Measurements from ENCODE around the gene UTS2R.
"Not testable (repeated sequence)": the region's sequence is repeated elsewhere in the genome, so short reads cannot be mapped to it uniquely, and the experiment has no call there.

UTS2R gene

DNA sequence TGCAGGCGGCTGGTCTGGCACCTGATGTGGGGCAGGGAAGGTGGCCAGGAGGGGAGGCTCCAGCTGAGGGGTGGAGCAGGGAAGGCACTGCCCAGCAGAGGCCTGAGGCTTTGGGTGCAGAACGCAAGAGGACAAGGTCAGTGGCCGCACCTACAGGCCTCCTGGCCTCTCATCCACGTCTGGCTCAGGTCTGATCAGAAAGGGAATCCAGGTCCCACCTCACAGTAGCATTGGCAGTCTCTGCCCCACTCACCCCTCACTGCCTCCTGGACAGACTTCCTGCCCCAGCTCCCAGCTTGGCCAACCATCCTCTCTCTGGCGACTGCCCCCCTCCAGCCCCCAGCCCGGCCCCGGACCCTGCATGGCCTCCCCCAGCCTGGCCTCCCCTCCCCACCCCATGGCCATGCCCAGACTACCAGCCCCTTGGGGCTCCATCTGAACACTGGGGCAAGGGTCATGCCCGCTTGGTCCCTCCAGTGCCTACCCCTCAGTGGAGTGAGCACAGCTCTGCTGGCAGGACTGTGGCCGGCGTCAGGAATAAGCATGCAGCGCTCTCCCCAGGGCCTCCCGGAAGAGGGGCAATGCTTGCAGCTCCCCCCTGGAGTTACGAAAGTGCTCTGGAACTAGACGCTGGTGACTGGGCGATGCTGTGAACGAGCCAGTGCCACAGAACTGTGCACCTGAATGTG is 4.6 kb downstream of the UTS2R start:
- DNase-seq: no peak

DNA sequence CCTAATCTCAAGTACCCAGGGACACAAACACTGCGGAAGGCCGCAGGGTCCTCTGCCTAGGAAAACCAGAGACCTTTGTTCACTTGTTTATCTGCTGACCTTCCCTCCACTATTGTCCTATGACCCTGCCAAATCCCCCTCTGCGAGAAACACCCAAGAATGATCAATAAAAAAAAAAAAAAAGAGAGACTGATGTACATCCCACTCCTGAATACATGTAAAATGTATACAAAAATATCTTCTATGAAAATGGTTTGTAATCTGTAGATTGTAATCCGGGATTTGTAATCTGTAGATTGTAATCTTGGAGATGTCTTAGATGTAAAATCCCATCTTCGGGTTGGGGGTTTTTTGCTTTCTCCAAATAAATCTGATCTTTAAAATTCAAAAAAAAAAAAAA is 5.7 kb downstream of the UTS2R start:
- not testable (repeated sequence) for DNase-seq

DNA sequence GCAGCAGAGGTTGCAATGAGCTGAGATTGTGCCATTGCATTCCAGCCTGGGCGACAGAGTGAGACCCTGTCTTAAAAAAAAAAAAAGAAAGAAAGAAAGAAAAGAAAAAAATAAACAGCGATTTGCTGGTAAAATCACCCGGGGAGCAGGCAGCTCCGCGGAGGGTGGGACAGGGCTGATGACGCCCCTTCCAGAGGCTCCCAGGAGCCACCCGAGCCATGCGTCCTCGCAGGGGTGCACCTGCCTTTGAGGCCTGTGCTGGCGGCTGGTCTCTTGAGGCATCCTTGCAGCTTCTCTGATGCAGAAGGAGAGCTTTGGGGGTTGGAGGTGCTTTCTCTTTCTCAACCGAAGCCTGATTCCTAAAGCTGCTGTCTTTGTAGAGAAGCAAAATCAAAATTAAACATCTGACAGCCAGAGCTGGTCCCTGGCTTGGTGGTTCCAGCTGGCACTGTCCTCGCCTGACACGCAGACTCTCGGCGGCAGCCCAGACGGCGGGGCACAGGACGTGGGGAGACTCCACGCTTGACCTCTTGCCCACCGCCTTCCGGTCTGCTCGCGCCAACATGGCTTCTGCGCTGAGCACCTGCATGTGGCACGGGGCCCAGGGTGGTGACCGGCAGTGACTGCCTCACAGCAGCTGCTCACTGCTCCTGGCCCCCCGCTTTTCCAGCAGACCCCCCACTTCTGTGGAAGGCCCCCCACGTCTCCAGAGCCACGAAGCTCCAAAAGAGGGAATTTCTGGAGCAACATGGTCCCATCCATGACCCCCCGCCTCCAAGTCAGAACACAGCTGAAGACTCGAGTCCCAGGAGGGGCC is 6.6 kb downstream of the UTS2R start:
- DNase-seq: no peak

DNA sequence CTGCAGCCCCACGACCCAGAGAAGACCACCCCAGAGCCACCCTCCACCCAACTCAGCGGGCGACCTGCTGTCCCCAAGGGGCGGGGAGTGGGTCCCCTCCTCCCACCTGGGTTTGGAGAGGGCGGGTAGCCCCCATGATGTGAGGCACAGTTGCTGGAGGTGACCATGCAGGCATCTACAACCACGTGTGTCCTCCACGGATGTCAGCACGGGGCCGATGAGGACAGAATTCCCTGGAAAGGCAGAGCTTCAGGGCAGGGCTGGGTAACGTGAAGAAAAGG is 7.1 kb downstream of the UTS2R start:
- DNase-seq: no peak

DNA sequence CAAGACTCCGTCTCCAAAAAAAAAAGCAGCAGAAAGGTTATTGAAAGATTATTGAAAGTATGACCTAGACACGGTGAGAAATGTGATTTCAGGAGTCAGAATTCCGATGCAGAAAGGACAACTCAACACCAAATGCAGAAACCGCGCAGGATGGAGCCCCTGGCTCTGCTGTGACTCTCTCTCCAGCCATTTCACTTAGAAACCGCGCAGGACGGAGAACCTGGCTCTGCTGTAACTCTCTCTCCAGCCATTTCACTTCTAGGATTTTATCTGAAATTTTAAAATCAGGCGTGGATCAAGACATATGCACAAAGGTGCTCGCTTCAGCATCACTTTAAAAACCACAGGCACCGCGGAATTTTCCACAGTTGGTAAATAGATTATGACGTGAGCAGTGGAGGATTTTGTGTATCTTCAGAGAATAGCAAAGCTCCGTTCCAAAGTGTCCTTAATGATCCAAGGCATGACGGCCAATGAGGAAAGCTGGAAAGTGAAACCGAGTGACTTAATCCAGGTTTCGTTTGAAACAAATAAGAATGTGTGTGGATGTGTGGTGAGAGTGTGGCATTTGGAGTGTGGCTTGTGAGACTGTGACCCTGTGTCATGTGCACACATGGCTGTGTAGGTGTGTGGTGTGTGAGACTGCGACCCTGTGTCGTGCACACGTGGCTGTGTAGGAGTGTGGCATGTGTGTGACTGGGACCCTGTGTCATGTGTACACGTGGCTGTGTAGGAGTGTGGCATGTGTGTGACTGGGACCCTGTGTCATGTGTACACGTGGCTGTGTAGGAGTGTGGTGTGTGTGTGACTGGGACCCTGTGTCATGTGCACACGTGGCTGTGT is 9.5 kb downstream of the UTS2R start:
- no peak for DNase-seq

DNA sequence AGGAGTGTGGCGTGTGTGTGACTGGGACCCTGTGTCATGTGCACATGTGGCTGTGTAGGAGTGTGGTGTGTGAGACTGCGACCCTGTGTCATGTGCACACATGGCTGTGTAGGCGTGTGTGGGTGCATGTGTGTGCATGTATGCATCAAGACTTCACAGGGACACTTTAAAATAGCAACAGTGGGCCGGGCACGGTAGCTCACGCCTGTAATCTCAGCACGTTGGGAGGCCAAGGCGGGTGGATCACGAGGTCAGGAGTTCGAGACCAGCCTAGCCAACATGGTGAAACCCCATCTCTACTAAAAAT is 10.1 kb downstream of the UTS2R start:
- not testable (repeated sequence) for DNase-seq

DNA sequence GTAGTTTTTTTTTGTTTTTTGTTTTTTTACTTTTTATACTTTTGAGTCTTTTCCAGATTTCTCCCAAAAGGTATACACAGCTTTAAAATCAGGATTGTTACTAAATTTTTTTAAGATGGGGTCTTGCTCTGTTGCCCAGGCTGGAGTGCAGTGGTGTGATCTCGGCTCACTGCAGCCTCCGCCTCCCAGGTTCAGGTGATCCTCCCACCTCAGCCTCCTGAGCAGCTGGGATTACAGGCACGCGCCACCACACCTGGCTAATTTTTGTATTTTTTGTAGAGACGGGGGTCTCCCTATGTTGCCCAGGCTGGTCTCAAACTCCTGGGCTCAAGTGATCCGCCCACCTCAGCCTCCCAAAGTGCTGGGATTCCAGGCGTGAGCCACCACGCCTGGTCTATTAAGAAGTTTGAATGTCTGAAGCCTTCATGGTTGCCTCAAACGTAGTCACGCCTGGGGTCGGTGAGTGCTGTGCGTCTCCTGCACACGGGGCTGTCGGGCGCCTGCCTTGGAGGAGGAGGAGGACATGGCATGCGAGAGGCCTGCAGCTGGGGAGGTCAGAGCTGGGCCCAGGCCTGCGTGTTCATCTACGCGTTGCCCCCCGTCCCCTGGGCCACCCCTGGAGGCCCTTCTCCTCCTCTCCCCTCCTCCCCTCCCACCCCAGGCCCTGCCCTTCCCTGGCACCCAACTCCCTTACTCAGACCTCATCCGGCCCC is 10.8 kb downstream of the UTS2R start:
- not testable (repeated sequence) for DNase-seq

DNA sequence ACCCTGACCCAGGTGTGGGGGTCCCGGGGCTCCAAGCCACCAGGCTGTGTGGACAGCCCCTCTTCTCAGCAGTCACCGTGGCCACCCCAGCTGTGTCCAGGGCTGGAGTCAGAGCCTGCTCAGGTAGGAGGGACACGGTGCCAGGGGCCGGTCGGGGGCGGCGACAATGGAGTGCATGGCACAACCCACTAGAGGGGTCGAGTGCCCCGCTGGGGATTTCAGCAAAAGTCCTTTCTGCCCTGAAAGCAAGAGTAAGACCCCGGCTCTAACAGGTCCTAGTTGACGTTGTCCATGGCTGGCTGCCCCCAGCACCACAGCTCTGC is 11.3 kb downstream of the UTS2R start:
- DNase-seq: no peak

DNA sequence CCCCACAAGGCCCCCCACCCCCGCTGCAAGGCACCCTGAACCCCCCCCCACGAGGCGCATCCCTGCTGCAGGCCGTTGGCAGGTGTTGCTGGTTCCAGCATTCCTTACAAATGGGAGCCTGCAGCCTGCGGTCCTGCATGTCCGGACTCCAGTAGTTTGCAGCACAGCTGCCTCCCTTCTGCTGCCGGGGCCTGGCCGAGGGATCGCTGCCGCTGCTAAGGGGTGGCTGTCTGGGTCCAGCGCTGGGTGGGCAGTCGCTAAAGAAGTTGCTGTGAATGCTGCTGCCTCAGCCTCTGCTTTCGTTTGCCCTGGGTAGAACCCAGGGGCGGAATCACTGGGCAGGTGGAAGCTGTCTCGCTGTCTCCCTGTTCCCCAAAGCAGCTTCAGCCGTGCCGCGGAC is 11.8 kb downstream of the UTS2R start:
- no peak for DNase-seq

DNA sequence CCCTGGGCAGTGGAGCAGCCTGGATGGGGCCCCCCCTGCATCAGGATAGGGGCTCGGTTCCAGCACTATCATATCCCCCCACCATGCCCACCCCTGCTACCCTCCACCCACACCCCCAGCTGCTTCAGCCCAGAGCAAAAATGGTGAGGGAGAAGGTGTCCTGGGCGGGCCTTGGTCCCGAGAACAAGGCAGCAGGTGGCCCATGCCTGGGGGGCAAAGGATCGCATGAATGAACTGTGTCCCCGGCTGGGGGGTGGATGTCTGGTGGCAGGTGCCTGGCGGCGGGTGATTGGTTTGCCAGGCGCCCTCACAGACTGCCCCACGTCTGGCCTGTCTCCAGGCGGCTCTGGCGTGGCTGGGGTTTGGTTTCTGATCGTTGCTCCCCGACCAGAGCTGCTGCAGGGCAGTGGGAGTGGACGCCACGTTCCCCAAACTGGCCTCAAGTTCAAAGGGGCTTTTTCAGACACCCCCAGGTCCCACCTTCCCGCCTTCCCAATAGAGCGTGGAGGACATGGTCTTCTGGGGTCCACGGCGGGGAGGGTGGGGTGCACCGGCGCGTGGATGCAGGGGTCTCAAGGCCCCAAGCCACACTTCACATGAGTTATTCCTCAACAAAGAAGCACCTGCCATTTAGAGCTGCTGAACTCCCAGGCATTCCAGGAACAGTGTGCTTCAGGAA is 12.6 kb downstream of the UTS2R start:
- DNase-seq: no peak

DNA sequence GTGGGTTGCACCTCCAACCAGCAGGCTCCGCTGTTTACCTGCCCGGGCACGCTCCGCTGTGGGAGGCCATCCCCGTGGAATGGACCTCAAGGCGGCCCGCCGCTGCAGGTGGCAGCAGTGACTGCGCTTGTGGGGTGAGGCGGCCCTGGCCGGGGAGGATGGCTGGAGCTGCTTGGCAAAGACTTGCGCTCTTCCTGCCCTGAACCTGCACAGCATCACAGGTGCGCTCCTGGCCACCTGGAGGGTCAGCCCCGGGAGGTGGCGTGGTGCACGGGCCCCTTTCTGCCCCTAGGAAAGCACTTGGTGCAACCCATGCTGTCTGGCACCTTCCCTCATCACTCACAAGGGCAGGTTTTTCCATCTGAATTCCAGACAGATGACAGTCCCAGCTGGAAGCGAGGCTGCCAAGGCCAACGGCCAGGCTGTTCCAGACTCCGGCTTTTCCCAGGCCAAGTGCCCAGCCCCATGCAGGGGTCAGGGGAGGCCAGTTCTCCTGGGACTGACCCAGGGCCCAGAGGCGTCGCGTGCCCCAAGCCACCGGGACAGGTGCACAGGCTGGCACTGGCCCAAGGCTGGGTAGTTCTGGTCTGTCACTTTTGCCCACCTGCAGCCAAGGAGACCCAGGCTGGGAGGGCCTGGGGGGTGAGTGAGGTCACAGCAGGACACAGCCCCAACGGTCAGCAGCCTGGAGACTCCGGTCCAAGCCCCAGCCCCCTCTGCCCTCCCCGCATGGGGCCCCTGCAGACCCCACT is 13.3 kb downstream of the UTS2R start:
- no peak for DNase-seq

DNA sequence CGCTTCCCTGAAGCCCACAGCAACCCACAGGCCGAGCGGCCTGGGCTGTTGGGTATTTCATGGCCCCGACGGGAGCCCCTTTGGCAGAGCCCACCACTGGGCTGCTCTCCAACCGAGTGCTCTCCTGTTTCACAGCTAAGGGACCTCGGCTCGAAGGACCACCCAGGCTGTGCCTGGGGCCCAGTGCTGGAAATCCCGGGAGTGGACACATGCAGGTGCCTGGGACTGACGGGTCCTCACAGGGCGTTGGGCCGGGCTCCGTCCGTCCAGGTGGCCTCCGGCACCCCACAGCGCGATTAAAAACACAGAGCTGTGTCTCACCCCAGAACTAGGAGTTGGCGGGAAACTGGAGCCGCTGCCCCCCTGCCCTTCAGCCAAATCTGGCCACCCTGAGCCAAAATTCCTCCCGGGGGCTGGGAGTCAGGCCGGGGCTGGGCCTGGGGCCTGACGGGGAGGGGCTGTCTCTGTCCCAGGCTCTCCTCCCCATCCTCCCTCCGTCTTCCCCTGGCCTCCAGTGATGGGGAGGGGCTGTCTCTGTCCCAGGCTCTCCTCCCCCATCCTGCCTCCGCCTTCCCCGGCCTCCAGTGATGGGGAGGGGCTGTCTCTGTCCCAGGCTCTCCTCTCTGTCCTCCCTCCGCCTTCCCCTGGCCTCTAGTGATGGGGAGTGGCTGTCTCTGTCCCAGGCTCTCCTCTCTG is 14.1 kb downstream of the UTS2R start:
- no peak for DNase-seq

DNA sequence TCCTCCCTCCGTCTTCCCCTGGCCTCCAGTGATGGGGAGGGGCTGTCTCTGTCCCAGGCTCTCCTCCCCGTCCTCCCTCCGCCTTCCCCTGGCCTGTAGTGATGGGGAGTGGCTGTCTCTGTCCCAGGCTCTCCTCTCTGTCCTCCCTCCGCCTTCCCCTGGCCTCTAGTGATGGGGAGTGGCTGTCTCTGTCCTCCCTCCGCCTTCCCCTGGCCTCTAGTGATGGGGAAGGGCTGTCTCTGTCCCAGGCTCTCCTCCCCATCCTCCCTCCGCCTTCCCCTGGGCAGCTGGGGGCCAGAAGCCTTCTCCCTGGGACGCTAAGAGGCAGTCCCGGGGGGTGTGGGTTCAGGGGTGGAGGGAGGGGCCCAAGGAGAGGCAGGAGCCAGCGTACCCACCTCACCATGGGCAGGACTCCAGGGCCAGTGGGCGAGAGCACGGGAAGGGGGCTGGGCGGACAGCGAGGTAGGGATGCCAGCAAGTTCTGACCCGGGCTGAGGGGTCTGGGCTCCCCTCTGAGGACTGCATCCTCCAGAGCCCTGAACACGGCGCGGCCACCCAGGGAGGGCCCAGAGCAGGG is 14.8 kb downstream of the UTS2R start:
- DNase-seq: no peak

DNA sequence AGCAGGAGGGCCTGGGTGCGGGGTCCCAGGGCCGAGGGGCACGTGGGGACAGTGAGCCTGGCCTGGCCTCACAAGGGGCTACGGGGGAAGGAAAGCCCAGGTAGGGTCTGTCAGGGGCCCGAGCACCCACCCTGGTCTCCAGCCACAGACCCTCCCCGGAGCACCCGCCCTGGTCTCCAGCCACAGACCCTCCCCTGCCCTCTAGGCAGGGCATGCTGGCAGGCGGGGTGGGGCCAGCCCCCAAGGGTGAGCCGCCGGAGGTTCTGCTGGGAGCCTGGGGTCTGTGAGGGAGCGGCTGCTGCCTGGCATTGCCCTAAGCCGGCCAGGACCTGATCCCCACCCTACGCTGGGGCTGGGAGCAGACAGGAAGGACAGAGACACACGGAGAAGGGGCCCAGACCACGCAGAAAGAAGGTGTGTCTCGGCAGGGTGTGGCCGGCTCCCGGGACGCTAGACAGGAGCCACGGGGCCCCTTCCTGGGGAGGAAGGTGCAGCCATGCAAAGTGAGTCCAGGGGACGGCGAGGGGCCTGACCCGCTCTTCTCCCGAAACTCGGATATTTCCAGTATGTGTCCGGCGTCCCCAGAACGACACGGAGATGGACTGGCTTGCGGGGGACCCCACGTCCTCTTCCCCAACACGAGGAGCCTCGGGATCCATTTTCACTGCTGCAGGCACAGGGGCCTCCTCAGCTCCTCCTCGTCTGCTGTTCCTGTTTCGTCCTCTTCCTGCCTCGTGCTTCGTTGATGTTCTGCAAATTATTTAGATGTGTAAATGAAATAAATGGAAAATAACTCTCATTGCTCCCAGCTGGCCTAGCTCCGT is 15.5 kb downstream of the UTS2R start:
- DNase-seq: no peak

DNA sequence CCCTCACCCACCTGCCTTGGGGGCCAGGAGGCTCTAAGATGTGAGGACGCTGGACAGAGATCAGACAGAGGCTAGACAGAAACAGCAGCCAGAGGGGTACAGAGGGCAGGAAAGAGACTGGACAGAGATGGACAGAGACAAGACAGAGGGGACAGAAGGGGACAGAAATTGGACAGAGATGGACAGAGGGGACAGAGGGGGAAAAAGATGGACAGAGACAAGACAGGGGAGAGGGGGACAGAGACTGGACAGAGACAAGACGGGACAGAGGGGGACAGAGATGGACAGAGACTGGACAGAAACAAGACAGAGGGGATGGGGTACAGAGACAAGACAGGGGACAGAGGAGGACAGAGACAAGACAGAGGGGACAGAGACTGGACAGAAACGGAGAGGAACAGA is 16.1 kb downstream of the UTS2R start:
- no peak for DNase-seq

DNA sequence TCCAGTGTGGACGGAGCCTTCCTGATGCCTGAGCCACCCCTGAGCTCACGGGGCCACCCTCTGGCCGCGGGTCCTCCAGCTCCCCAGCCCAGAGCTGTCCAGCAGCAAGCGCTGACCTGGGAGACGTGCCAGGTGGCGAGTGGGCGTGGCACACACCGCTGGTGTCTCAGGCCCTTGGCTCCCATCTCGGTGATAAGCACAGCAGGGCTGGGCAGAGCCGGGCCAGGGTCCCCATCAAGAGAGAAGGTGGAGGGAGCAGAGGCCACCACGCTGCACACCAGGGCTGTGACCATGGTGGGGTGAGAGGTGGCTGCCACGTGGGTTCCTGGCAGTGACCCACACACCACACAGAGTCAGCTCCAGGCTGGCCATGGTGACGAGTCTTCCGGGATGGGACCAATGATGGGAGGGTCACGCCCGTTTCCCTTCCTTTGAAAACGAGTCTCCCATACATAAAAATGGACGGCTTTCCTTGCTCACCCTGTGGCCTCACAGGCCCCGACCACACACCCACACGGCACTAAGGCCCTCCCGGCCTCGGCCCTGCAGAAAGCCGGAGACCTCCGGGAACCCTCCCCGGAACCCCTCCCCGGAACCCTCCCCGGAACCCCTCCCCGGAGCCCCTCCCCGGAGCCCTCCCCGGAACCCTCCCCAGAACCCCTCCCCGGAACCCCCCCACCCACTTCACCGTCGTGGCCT is 16.8 kb downstream of the UTS2R start:
- DNase-seq: no peak

DNA sequence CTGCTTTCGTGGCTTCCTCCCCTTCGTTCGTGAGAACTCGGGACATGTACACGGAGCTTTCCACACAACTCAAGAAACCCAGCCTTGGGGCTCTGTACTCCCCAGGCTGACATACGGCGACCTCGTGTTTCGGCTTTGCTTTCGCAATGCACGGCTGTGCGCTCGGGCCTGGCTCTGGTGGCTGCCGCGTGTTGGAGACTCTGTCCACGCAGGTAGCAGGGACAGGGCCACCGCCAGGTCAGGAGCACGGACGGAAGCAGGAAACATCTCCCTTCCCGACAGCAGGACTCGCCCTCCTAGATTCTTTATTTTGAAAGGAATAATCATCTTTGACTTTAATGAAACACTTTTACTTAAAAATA is 17.3 kb downstream of the UTS2R start:
- no peak for DNase-seq

DNA sequence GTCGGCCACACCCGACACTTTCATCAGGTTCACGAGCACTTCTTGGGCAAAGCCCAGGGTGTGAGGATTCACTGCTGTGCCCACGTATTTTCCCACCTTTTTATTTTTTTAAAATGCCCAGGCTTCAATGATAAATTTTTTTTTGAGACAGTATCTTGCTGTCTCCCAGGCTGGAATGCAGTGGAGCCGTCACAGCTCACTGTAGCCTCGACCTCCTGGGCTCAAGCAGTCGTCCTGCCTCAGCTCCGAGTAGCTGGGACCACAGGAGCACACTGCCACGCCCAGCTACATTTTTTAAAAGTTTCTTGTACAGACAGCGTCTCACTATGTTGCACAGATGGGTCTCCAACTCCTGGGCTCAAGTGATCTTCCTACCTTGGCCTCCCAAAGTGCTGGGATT is 17.8 kb downstream of the UTS2R start:
- no peak for DNase-seq

DNA sequence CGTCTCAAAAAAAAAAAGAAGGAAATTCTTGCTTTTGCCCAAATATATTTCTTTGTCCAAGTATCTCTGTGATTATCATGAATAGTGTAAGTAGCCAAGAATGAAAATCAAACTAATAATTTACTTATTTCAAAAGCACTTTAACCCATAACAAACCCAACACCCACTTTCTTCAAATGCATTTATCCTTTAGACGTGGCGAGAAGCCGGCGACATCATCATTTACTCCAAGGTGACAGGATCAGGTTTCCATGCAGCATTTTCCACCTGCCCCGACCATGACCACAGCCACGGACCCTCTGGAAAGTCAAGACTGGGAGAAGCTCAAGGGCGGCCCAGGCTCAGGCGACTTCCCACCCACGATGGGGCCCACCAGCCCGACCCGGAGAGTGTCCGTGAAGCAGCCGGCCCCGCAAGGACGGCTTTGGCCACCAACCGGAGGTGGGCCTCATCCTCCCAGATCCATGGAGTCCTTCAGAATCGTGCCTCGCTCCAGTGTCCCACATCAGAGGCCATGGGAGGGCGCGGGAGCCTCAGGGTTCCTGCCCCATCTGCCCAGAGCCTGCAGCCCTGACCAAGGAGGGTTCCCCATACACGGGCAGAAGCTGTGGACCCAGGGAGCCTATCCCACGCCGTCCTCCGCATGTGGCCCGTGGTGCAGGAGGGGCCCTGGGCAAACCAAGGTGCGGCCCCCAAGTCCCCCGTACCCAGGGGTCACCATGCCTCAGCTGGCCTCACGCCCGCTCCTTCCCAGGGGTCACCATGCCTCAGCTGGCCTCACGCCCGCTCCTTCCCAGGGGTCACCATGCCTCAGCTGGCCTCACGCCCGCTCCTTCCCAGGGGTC is 18.7 kb downstream of the UTS2R start:
- no peak for DNase-seq
